Body of pancreas (tissue), 4 donors: ENCODE measurements around the gene RPL18A. TPM values are rescaled to one million over a fixed set of nuclear protein-coding genes. Genes with fewer than 3 reads are reported as not detected.

Experiments used
- ATAC-seq: fragments of 150-250 bp; one replicate; pipeline ENCODE4 v1.9.1; 2016
- DNase-seq, 4 donors: peaks; one replicate each; pipeline ENCODE4 v3.0.0-alpha.2; 2019
- H3K27ac ChIP-seq, 4 donors: fragments of 200-600 bp; sonication (generic); 1 replicate in 3 of 4; 2 replicates in 1 of 4; pipeline versions ENCODE4 v1.5.1 to v1.6.1; 2016 to 2019; ENCODE audit warnings: mild to moderate bottlenecking in 1 of 4, mixed read lengths in 1 of 4, moderate library complexity in 1 of 4
- H3K27me3 ChIP-seq, 2 donors: fragments of 200-600 bp; sonication (generic); one replicate each; pipeline ENCODE4 v1.6.0; 2016; ENCODE audit warnings: mild to moderate bottlenecking in 1 of 2
- H3K36me3 ChIP-seq, 2 donors: fragments of 200-600 bp; sonication (generic); replicated peaks in 1 of 2; 2 replicates each; pipeline ENCODE4 v1.5.1; 2016; ENCODE audit warnings: low read depth in 2 of 2; ENCODE audit not compliant: insufficient read depth in 1 of 2
- H3K4me1 ChIP-seq: fragments of 200-600 bp; sonication (generic); one replicate; pipeline ENCODE4 v1.6.0; 2016
- H3K4me3 ChIP-seq, 2 donors: fragments of 200-600 bp; sonication (generic); 1 replicate in 1 of 2; 2 replicates in 1 of 2; pipeline ENCODE4 v1.5.1; 2016 to 2019
- H3K9me3 ChIP-seq, 3 donors: fragments of 200-600 bp; sonication (generic); 1 replicate in 2 of 3; 2 replicates in 1 of 3; pipeline ENCODE4 v1.5.1; 2016
- CTCF ChIP-seq, 7 experiments: fragments of 450-650 bp in 4 of 7; fragments of 200-600 bp in 3 of 7; sonication (generic) in 3 of 7; IDR thresholded peaks; one replicate each; pipeline ENCODE4 v1.5.1; 2016 to 2019; ENCODE audit warnings: antibody characterized with exemption in 7 of 7
- POLR2A ChIP-seq, 3 donors: fragments of 450-650 bp; IDR thresholded peaks; one replicate each; pipeline ENCODE4 v1.6.1; 2016; ENCODE audit warnings: antibody characterized with exemption in 3 of 3, mild to moderate bottlenecking in 2 of 3
- WGBS, 2 donors: methylation state at CpG; one replicate each; pipeline ENCODE4 v1.1.5; 2017; 5-methylcytosine and 5-hydroxymethylcytosine counted together
- intact Hi-C: fragments of 100-400 bp; cut with DNase I; formaldehyde crosslinking; loops from one replicate; pipeline ENCODE4 v1.15.1; 2023
- total RNA-seq, 2 donors: library from RNA; depleted of rRNA; stranded (reverse); fragments of >200 nt; gene quantifications; one replicate each; pipeline ENCODE4 v1.1.0, GENCODE V29; 2016

RPL18A gene
- total RNA-seq, 2 donors from 2014 or later = 1,158 to 1,588 TPM

DNA sequence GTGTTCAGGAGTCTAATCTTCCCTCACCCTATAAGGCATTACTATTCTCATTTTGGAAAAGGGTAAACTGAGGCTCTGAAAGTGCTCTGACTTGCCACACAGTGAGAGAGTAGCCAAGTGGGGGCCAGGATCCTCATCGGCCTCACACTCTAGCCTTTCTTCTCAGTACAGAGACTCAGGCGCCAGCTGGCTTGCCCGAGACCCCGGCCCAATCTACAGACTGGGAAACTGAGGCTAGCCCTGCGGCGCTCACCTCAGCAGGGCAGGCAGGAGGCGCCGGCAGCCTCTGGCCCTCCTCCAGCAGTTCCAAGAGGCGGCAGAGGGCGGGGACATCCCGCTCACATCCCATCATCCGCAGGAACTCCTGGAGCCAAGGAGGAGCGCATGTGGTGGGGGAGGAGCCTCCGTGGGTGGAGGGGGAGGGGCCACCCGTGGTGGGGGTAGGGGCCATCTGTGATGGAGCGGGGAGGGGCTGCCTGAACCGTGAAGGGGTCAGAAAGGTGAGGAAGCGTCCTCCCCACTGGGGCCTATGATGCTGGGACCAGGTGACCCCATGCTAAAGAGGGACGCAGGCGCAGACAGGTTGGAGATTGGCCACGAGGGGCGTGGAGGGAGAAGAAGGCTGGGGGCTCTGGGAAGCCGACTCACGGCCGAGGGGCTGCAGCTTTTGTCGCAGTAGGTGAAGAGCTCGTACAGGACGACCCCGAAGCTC is 29.7 kb upstream of the RPL18A start:
- ATAC-seq (peak; percentile 10), DNase-seq (peak in 3 of 4 donors; percentile 15 to 40 (median 34))
- H3K27ac ChIP-seq = no peak overlapping the region
- H3K36me3 ChIP-seq = no peaks in the 10 kb centered on the region
- intact Hi-C loops = no loop called here
- H3K27me3 ChIP-seq = peaks cover 0 to 4% of the 10 kb centered on the region in 2 donors
- 10 to 18% methylated on average over 6 to 28 of the region's 29 CpGs for WGBS, 2 donors
- no peaks in the 10 kb centered on the region for H3K9me3 ChIP-seq
- H3K4me1 ChIP-seq = peaks cover 16% of the 10 kb centered on the region
- no peak overlapping the region for H3K4me3 ChIP-seq
- no peak for TF ChIP-seq CTCF (IDR thresholded peaks at IDR 0.05)
- TF ChIP-seq POLR2A (IDR thresholded peaks at IDR 0.05) = no peak

- intact Hi-C loops = no loop called here
- DNase-seq = peak; percentile 68 to 88 (median 79)
Observed at GRCh38 chr19:17830567-17831418, 28.9 kb upstream of the RPL18A start.

GRCh38 chr19:17831419-17831888 is 28.3 kb upstream of the RPL18A start:
- no peaks in the 10 kb centered on the region for H3K9me3 ChIP-seq
- no peak overlapping the region for H3K4me3 ChIP-seq
- no peak overlapping the region for H3K27ac ChIP-seq
- ATAC-seq (no peak), DNase-seq (no peak)
- peaks cover 0 to 8% of the 10 kb centered on the region in 2 donors for H3K27me3 ChIP-seq
- intact Hi-C loops = no loop called here
- no peaks in the 10 kb centered on the region for H3K36me3 ChIP-seq
- 31 to 34% methylated on average over 5 to 25 of the region's 25 CpGs for WGBS, 2 donors
- TF ChIP-seq POLR2A (IDR thresholded peaks at IDR 0.05) (no peak), CTCF (IDR thresholded peaks at IDR 0.05) (no peak)
- H3K4me1 ChIP-seq = peaks cover 16% of the 10 kb centered on the region

More at GRCh38 chr19:17830567-17831418, 28.9 kb upstream of the RPL18A start:
- peaks cover 16% of the 10 kb centered on the region for H3K4me1 ChIP-seq
- no peaks in the 10 kb centered on the region for H3K36me3 ChIP-seq
- peaks cover 0 to 8% of the 10 kb centered on the region in 2 donors for H3K27me3 ChIP-seq
- H3K27ac ChIP-seq = no peak overlapping the region
- ATAC-seq = peak; percentile 70
- 4 to 16% methylated on average over 25 to 42 of the region's 50 CpGs for WGBS, 2 donors
- TF ChIP-seq CTCF (IDR thresholded peaks at IDR 0.05) (no peak), POLR2A (IDR thresholded peaks at IDR 0.05) (no peak)
- H3K4me3 ChIP-seq = no peak overlapping the region
- H3K9me3 ChIP-seq = no peaks in the 10 kb centered on the region

DNA sequence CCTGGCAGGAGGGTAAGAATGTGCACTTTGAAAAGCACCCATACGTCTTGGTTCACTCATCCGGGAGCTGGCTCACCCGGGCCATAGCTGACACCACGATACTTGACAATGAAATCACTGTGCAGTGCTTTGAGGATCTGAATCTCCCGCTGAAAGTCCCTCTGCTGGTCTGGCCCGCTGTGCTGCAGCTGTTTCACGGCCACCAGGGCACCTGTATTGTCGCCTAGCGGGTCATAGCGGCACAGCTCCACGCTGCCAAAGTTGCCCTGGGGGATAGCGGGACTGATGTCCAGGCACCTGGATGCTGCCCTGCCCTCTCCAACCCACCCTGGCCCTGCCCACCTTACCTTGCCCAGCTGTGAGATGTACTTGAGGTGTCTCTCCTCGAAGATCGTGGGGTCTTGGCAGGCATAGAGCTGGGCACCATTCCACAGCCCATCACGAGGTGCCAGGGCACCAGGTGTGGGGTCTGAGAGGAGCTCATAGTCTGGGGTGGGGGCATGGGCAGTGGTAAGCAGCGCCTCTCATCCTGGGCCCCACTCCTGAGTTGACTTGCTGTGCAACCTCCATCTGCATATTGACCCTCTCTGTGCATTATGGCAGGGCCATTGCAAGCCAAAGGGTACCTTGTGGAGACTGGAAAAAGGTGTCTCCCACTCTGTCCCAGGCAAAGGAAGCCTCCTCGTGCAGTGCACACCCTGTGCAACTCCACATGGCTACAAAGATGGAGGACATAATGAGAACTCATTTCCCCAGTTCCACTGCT is 27.1 kb upstream of the RPL18A start:
- intact Hi-C loops = no loop called here
- no peak for ATAC-seq
- TF ChIP-seq CTCF (IDR thresholded peaks at IDR 0.05) (no peak), POLR2A (IDR thresholded peaks at IDR 0.05) (no peak)
- Histone ChIP-seq H3K36me3 (no peaks in the 10 kb centered on the region), H3K4me1 (peaks cover 16% of the 10 kb centered on the region), H3K27me3 (peaks cover 0 to 8% of the 10 kb centered on the region in 2 donors), H3K4me3 (no peak overlapping the region), H3K9me3 (no peaks in the 10 kb centered on the region), H3K27ac (no peak overlapping the region)
- 83 to 84% methylated on average over 8 to 16 of the region's 17 CpGs for WGBS, 2 donors
- DNase-seq = no peak
